H1 (cell line): ENCODE data around the gene ARHGAP24.

Experiments
- CBX5 ChIP-seq: fragments of 300-800, 300-1000 bp; sonication (generic); IDR thresholded peaks from 2 replicates; pipeline ENCODE4 v1.7.1; 2016; ENCODE audit warnings: antibody characterized with exemption, low read length, low read depth
- CBX8 ChIP-seq: fragments of 300-800, 300-1000 bp; sonication (generic); IDR thresholded peaks from 2 replicates; pipeline ENCODE4 v1.7.1; 2016; ENCODE audit warnings: low read depth, low read length, borderline replicate concordance
- CTCF ChIP-seq, 3 experiments: IDR thresholded peaks; 1 replicate in 2 of 3; 2 replicates in 1 of 3; pipeline versions ENCODE4 v1.5.1 to v1.6.1; 2011; ENCODE audit warnings: low read length in 3 of 3, mild to moderate bottlenecking in 3 of 3, inconsistent platforms in 2 of 3, low read depth in 1 of 3, moderate library complexity in 1 of 3; ENCODE audit not compliant: insufficient read depth in 1 of 3; ENCODE audit errors: control extremely low read depth in 1 of 3
- EZH2 ChIP-seq: fragments of 200-600 bp; sonication (generic); IDR thresholded peaks from 2 replicates; pipeline ENCODE4 v1.7.1; 2012; ENCODE audit warnings: low read depth, mild to moderate bottlenecking, moderate library complexity, low read length, inconsistent platforms; ENCODE audit not compliant: severe bottlenecking
- JUND ChIP-seq: IDR thresholded peaks from 2 replicates; pipeline ENCODE4 v1.6.1; 2011; ENCODE audit warnings: mild to moderate bottlenecking, improper control_type of control experiment, low read length
- MAX ChIP-seq: IDR thresholded peaks from 2 replicates; pipeline ENCODE4 v1.6.1; 2012; ENCODE audit warnings: inconsistent platforms
- POLR2A ChIP-seq, 2 experiments: IDR thresholded peaks; 1 replicate in 1 of 2; 2 replicates in 1 of 2; pipeline ENCODE4 v1.6.1; 2011; ENCODE audit warnings: low read depth in 2 of 2, low read length in 2 of 2, mild to moderate bottlenecking in 2 of 2; ENCODE audit errors: control extremely low read depth in 1 of 2
- SIN3A ChIP-seq, 2 experiments: IDR thresholded peaks in 1 of 2; conservative IDR thresholded peaks in 1 of 2; 2 replicates each; pipeline ENCODE4 v1.6.1; 2011 to 2012; ENCODE audit warnings: low read length in 2 of 2, improper control_type of control experiment in 1 of 2, low read depth in 1 of 2, mild to moderate bottlenecking in 1 of 2
- TCF12 ChIP-seq: IDR thresholded peaks from 2 replicates; pipeline ENCODE4 v1.6.1; 2011; ENCODE audit warnings: low read depth, mild to moderate bottlenecking, low read length
- YY1 ChIP-seq: IDR thresholded peaks from 2 replicates; pipeline ENCODE4 v1.6.1; 2011; ENCODE audit warnings: low read depth, mild to moderate bottlenecking, low read length

- TF ChIP-seq CTCF (IDR thresholded peaks at IDR 0.05; ENCODE audit: control extremely low read depth in 1 of 3, insufficient read depth in 1 of 3, low read depth in 1 of 3, low read length in 3 of 3) (no peak), MAX (no peak), SIN3A (conservative IDR thresholded peaks at IDR 0.05 in 1 of 2, IDR thresholded peaks at IDR 0.05 in 1 of 2; ENCODE audit: low read depth in 1 of 2, low read length in 2 of 2) (no peak), TCF12 (no peak), CBX8 (no peak), YY1 (no peak), POLR2A (IDR thresholded peaks at IDR 0.05; ENCODE audit: control extremely low read depth in 1 of 2, low read depth in 2 of 2, low read length in 2 of 2) (no peak), EZH2 (no peak), JUND (no peak), CBX5 (no peak)
Observed at GRCh38 chr4:85715991-85716737, 241.2 kb downstream of the ARHGAP24 start.
